ENCODE results near the gene SF1. TPM values are rescaled to one million over a fixed set of nuclear protein-coding genes. Genes with fewer than 3 reads are reported as not detected.

The SF1 gene
- total RNA-seq, 1 donor from 2014 or later: 415 TPM

DNA sequence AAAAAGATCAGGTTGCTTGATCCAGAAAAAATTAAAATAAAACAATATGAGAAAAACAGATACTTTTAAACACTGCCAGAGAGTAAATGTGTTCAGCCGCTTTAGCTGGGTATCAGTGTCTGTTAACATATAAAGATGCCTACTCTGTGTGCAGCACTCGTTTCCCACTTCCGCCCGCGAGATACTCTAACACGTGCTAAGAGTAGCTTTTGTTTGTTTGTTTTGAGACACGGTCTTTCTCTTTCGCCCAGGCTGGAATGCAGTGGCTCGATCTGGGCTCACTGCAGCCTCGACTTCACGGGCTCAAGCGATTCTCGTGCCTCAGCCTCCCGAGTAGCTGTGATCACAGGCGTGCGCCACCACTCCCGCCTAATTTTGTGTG, 32.5 kb upstream of the SF1 start:
- Mint-ChIP-seq H3K36me3 (ENCODE audit: unreplicated experiment) (no peaks in the 10 kb centered on the region), H3K4me3 (ENCODE audit: unreplicated experiment) (peak overlapping the region; percentile 93), H3K27ac (ENCODE audit: unreplicated experiment) (peak overlapping the region; percentile 67), H3K4me1 (ENCODE audit: low read depth, unreplicated experiment) (peaks cover 6% of the 10 kb centered on the region), H3K9me3 (ENCODE audit: unreplicated experiment) (peaks cover 7% of the 10 kb centered on the region), H3K27me3 (ENCODE audit: unreplicated experiment) (peaks cover 10% of the 10 kb centered on the region)
- no peak for DNase-seq
- TF ChIP-seq, protein P1, sequence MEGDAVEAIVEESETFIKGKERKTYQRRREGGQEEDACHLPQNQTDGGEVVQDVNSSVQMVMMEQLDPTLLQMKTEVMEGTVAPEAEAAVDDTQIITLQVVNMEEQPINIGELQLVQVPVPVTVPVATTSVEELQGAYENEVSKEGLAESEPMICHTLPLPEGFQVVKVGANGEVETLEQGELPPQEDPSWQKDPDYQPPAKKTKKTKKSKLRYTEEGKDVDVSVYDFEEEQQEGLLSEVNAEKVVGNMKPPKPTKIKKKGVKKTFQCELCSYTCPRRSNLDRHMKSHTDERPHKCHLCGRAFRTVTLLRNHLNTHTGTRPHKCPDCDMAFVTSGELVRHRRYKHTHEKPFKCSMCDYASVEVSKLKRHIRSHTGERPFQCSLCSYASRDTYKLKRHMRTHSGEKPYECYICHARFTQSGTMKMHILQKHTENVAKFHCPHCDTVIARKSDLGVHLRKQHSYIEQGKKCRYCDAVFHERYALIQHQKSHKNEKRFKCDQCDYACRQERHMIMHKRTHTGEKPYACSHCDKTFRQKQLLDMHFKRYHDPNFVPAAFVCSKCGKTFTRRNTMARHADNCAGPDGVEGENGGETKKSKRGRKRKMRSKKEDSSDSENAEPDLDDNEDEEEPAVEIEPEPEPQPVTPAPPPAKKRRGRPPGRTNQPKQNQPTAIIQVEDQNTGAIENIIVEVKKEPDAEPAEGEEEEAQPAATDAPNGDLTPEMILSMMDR (IDR thresholded peaks at IDR 0.05; ENCODE audit: partially characterized antibody, unreplicated experiment): no peak

DNA sequence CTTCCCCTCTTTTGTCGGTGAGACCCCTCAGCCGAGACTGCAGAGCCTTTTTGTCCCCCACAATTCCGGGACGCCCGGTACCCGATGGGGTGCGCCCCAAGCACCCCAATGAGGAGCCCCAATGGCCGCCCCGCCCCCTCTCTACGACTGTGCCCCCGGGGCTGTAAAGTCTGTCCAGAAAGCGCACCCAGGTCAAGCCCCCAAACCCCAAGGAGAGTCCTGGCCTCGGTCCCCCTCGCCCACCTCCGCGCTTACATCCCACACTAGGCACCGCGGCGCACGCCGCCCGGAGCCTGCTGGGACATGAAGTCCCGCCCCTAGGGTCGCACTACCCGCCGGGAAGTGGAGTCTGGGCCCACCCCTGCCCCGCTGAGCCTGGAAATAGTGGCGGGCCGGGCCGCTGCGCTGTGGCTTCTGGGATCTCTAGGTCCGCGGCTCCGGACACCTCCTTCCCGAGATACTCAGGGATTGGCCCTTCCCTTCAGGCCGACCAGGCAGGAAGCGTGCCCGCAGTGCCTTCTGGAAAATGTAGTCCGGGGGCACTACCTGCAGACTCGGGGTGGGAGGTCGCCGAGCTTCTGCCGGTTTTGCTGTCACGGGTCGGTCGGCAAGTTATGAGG, 32.0 kb upstream of the SF1 start, which contains the start of gene MEN1:
TSS of gene MEN1 (minus strand) at position 281 of the 620 bp plus-strand sequence. CDS start 442 bp downstream, outside the sequence.
- Mint-ChIP-seq H3K4me1 (ENCODE audit: low read depth, unreplicated experiment) (peaks cover 6% of the 10 kb centered on the region), H3K4me3 (ENCODE audit: unreplicated experiment) (peak within 1 kb of the TSS; percentile 93), H3K9me3 (ENCODE audit: unreplicated experiment) (peaks cover 5% of the 10 kb centered on the region), H3K27me3 (ENCODE audit: unreplicated experiment) (peaks cover 12% of the 10 kb centered on the region), H3K36me3 (ENCODE audit: unreplicated experiment) (no peaks in the 10 kb centered on the region), H3K27ac (ENCODE audit: unreplicated experiment) (peak within 1 kb of the TSS; percentile 67)
- TF ChIP-seq, protein P1 (IDR thresholded peaks at IDR 0.05; ENCODE audit: partially characterized antibody, unreplicated experiment): no peak
- peak; percentile 97 for DNase-seq

DNA sequence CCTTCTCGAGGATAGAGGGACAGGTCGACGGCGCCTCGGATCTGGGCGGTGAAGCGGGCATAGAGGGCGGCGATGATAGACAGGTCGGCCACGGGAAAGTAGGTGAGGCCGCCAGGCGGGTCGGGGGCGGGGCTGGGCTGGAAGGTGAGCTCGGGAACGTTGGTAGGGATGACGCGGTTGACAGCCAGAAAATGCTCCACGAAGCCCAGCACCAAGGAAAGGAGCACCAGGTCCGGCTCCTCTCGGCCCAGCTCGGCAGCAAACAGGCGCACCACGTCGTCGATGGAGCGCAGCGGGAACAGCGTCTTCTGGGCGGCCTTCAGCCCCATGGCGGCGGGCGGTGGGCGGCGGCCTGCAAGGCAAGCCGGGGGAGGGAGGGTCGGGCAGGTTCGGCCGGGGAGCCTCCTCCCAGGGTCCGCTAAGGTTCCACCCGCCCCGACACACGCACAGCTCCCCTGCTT, 31.5 kb upstream of the SF1 start:
- Mint-ChIP-seq H3K4me1 (ENCODE audit: low read depth, unreplicated experiment) (peaks cover 5% of the 10 kb centered on the region), H3K27ac (ENCODE audit: unreplicated experiment) (no peak overlapping the region), H3K9me3 (ENCODE audit: unreplicated experiment) (peaks cover 5% of the 10 kb centered on the region), H3K36me3 (ENCODE audit: unreplicated experiment) (no peaks in the 10 kb centered on the region), H3K4me3 (ENCODE audit: unreplicated experiment) (peak overlapping the region; percentile 93), H3K27me3 (ENCODE audit: unreplicated experiment) (peaks cover 11% of the 10 kb centered on the region)
- DNase-seq: peak; percentile 62
- TF ChIP-seq, protein P1 (IDR thresholded peaks at IDR 0.05; ENCODE audit: partially characterized antibody, unreplicated experiment): no peak

DNA sequence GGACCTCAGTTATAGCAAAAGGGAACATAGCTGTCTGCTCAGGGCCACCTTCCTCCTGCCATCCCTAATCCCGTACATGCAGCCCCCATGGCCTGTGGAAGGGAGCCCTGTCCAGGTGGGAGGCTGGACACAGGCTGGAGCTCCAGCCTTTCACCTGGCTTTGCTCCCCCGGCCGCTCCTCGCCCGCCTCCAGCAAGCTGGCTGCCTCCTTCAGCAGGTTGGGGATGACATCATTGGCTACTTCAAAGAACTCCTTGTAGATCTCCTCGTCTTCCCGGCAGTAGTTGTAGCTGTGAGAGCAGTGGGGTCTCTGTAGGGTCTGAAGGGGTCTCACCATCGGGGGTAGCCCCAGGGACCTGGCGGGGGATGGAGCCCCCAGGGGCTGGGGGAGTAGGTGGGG, 27.1 kb upstream of the SF1 start:
- no peak overlapping the region for H3K27ac Mint-ChIP-seq (ENCODE audit: unreplicated experiment)
- H3K27me3 Mint-ChIP-seq (ENCODE audit: unreplicated experiment): peaks cover 9% of the 10 kb centered on the region
- TF ChIP-seq, protein P1 (IDR thresholded peaks at IDR 0.05; ENCODE audit: partially characterized antibody, unreplicated experiment): no peak
- H3K36me3 Mint-ChIP-seq (ENCODE audit: unreplicated experiment): no peaks in the 10 kb centered on the region
- H3K4me3 Mint-ChIP-seq (ENCODE audit: unreplicated experiment): no peak overlapping the region
- H3K9me3 Mint-ChIP-seq (ENCODE audit: unreplicated experiment): peaks cover 8% of the 10 kb centered on the region
- H3K4me1 Mint-ChIP-seq (ENCODE audit: low read depth, unreplicated experiment): peaks cover 8% of the 10 kb centered on the region
- DNase-seq: no peak
